Measurements from ENCODE around the gene CYP27A1.

- TF ChIP-seq MAZ (IDR thresholded peaks at IDR 0.05; ENCODE audit: borderline replicate concordance, low read depth, low read length) (no peak), MAFK (IDR thresholded peaks at IDR 0.05; ENCODE audit: low read depth, low read length) (no peak)
These were observed 50.6 kb downstream of the CYP27A1 start for GRCh38 chr2:218832520-218832919.

All from IMR-90 (cell line).